PC-9 (cell line): ENCODE results near the gene SYTL2.

ENCODE experiments used
- CTCF ChIP-seq: fragments of 200-600 bp; sonication (generic); conservative IDR thresholded peaks from 2 replicates; pipeline ENCODE4 v1.6.1; 2017; ENCODE audit warnings: mixed run types, antibody characterized with exemption, mild to moderate bottlenecking, moderate library complexity
- EZH2 ChIP-seq: fragments of 200-600 bp; sonication (generic); IDR thresholded peaks from 2 replicates; pipeline ENCODE4 v1.8.0; 2017; ENCODE audit warnings: antibody characterized with exemption, low read depth

- TF ChIP-seq EZH2 (no peak), CTCF (no peak)
Measured at GRCh38 chr11:85829172-85829571, 18.2 kb upstream of the SYTL2 start.
